ENCODE results near the gene MSMP.

DNA sequence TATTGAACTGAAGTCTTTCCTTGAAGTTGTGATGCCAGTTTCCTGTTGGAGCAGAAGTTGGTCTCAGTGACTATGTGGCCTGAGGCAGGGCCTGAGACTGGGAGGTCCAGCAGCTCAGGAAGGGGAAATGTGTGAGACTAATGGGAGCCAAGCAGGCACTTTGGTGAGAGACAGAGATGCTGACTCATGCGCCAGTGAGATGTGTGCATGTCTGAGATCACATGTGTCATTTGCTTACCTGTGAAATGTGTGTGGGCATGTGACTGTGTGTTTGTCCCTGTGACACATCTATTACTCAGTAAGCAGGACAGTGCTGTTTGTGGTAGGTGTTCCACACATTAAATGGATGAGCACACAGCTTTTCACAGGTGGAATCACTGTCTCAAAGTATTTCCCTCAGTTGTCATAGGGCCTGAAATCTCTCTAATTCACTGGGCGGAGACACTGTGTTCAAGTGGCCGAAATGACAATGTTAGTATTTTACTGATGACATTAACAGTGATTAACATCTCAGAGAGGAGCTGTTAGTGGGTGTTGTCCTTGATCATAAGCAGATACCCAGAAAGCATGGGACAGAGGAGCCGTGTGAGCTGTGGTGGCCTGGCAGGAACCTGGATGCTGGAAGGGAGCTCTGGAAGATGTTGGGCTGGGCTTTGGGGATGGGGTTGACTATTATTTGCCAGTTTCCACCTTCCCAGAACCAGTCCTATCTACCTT is 44.7 kb upstream of the MSMP start:
- no peak for TF ChIP-seq ZNF384 (IDR thresholded peaks at IDR 0.05; ENCODE audit: borderline replicate concordance, low read depth, low read length)
- TF ChIP-seq, protein P1, sequence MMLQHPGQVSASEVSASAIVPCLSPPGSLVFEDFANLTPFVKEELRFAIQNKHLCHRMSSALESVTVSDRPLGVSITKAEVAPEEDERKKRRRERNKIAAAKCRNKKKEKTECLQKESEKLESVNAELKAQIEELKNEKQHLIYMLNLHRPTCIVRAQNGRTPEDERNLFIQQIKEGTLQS (IDR thresholded peaks at IDR 0.05; ENCODE audit: borderline replicate concordance, extremely low read depth, low read depth, low read length) = no peak
- TF ChIP-seq BRCA1 (IDR thresholded peaks at IDR 0.05; ENCODE audit: low read depth, low read length) = no peak
- TF ChIP-seq, protein P2, sequence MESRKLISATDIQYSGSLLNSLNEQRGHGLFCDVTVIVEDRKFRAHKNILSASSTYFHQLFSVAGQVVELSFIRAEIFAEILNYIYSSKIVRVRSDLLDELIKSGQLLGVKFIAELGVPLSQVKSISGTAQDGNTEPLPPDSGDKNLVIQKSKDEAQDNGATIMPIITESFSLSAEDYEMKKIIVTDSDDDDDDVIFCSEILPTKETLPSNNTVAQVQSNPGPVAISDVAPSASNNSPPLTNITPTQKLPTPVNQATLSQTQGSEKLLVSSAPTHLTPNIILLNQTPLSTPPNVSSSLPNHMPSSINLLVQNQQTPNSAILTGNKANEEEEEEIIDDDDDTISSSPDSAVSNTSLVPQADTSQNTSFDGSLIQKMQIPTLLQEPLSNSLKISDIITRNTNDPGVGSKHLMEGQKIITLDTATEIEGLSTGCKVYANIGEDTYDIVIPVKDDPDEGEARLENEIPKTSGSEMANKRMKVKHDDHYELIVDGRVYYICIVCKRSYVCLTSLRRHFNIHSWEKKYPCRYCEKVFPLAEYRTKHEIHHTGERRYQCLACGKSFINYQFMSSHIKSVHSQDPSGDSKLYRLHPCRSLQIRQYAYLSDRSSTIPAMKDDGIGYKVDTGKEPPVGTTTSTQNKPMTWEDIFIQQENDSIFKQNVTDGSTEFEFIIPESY (IDR thresholded peaks at IDR 0.05) = no peak
- no peak for TF ChIP-seq POLR2A (IDR thresholded peaks at IDR 0.05; ENCODE audit: low read depth, low read length)
- no peak for TF ChIP-seq NR2C2 (IDR thresholded peaks at IDR 0.05; ENCODE audit: borderline replicate concordance, control insufficient read depth, insufficient read length, low read depth)

All from GM12878 (cell line).